G401.6 (cell line): ENCODE measurements around the gene HEPN1.

Experiments
- FAIRE-seq: peaks from 2 replicates; lab custom pipeline; 2012; peaks lifted over from hg19 to GRCh38; lab: Jason Lieb, UNC

HEPN1 gene

GRCh38 chr11:124884869-124885479 is 34.1 kb upstream of the HEPN1 start:
- no peak for FAIRE-seq

GRCh38 chr11:124886476-124886875 is 32.6 kb upstream of the HEPN1 start:
- FAIRE-seq: no peak

GRCh38 chr11:124886978-124887666 is 31.9 kb upstream of the HEPN1 start:
- FAIRE-seq: no peak

- no peak for FAIRE-seq
Measured at GRCh38 chr11:124887667-124888013, 31.4 kb upstream of the HEPN1 start.

GRCh38 chr11:124889191-124890091 is 29.6 kb upstream of the HEPN1 start:
- FAIRE-seq: no peak

- FAIRE-seq: no peak
Measured at GRCh38 chr11:124890151-124890550, 28.9 kb upstream of the HEPN1 start.

GRCh38 chr11:124890683-124891372 is 28.2 kb upstream of the HEPN1 start:
- no peak for FAIRE-seq

- FAIRE-seq: no peak
Measured at GRCh38 chr11:124891373-124891861, 27.6 kb upstream of the HEPN1 start.

GRCh38 chr11:124892146-124892545 is 26.9 kb upstream of the HEPN1 start:
- no peak for FAIRE-seq

- FAIRE-seq: no peak
Measured at GRCh38 chr11:124892750-124893454, 26.1 kb upstream of the HEPN1 start.

- FAIRE-seq: no peak
Measured at GRCh38 chr11:124893781-124894401, 25.2 kb upstream of the HEPN1 start.

- FAIRE-seq: no peak
Measured at GRCh38 chr11:124894606-124895430, 24.2 kb upstream of the HEPN1 start.

GRCh38 chr11:124895471-124895971 is 23.5 kb upstream of the HEPN1 start:
- FAIRE-seq: no peak

GRCh38 chr11:124896071-124896750 is 22.8 kb upstream of the HEPN1 start:
- no peak for FAIRE-seq

GRCh38 chr11:124896821-124897391 is 22.1 kb upstream of the HEPN1 start:
- no peak for FAIRE-seq

GRCh38 chr11:124897674-124898262 is 21.3 kb upstream of the HEPN1 start, which contains the start of gene ROBO4:
Gene ROBO4, minus strand, starts transcription at chr11:124897865. Its CDS starts 70 bp downstream, at chr11:124897795.
- FAIRE-seq: no peak

- FAIRE-seq: no peak
Measured at GRCh38 chr11:124898263-124898680, 20.8 kb upstream of the HEPN1 start.

- FAIRE-seq: no peak
Measured at GRCh38 chr11:124898711-124899110, 20.3 kb upstream of the HEPN1 start.
